IMR-90 (cell line): ENCODE results near the gene COL1A1. TPM values are rescaled to one million over a fixed set of nuclear protein-coding genes. Genes with fewer than 3 reads are reported as not detected.

Experiments used
- ATAC-seq: fragments of 200-7000 bp; cut with Tn5 transposase; 2 replicates; pipeline ENCODE4 v1.9.1; 2020; ENCODE audit warnings: low read depth, mild to moderate bottlenecking, moderate library complexity
- BruUV-seq: library from RNA; stranded (reverse); fragments of 400-500 nt; replicated peaks from 2 replicates; lab custom pipeline; 2021; lab: Mats Ljungman, UMichigan
- CTCF ChIA-PET: fragments of 300-600 bp; formaldehyde crosslinking; extraction: SDS; loops from one replicate; lab custom pipeline; 2021; ENCODE audit warnings: antibody characterized with exemption; lab: Yijun Ruan, JAX
- POLR2A ChIA-PET: fragments of 300-600 bp; sonication (Branson Sonifier 250); formaldehyde crosslinking; loops from one replicate; lab custom pipeline; 2022; ENCODE audit warnings: antibody characterized with exemption; ENCODE audit not compliant: unreplicated experiment; lab: Charles Lee
- DNase-seq: peaks from one replicate; pipeline ENCODE4 v3.0.0; 2013
- H2AFZ ChIP-seq: replicated peaks from 2 replicates; pipeline ENCODE3; 2013; ENCODE audit warnings: low read length, mild to moderate bottlenecking; ENCODE audit not compliant: poor library complexity
- H2AK5ac ChIP-seq: 2 replicates; pipeline ENCODE4 v1.6.1; 2013; ENCODE audit warnings: low read depth, low read length, inconsistent platforms
- H2AK9ac ChIP-seq: replicated peaks from 2 replicates; pipeline ENCODE3; 2013; ENCODE audit warnings: mild to moderate bottlenecking, low read depth, low read length, moderate library complexity; ENCODE audit not compliant: poor library complexity
- H2BK120ac ChIP-seq: 2 replicates; pipeline ENCODE4 v1.6.1; 2013; ENCODE audit warnings: low read depth, low read length, inconsistent platforms
- H2BK15ac ChIP-seq: 3 replicates; pipeline ENCODE4 v1.6.1; 2013; ENCODE audit warnings: low read depth, low read length, inconsistent platforms
- H2BK20ac ChIP-seq: 2 replicates; pipeline ENCODE4 v1.6.1; 2013; ENCODE audit warnings: low read depth, mild to moderate bottlenecking, inconsistent platforms, low read length, moderate library complexity
- H2BK5ac ChIP-seq: 2 replicates; pipeline ENCODE4 v1.6.1; 2013; ENCODE audit warnings: mild to moderate bottlenecking, low read depth, low read length, inconsistent platforms; ENCODE audit not compliant: poor library complexity, severe bottlenecking
- H3K14ac ChIP-seq: replicated peaks from 2 replicates; pipeline ENCODE4 v1.6.1; 2013; ENCODE audit warnings: low read depth, low read length, inconsistent platforms
- H3K18ac ChIP-seq: 2 replicates; pipeline ENCODE4 v1.6.1; 2013; ENCODE audit warnings: low read depth, low read length, control low read depth
- H3K23ac ChIP-seq: 2 replicates; pipeline ENCODE4 v1.6.1; 2013; ENCODE audit warnings: low read depth, low read length, inconsistent platforms
- H3K27ac ChIP-seq: 2 replicates; pipeline ENCODE4 v1.5.1; 2013; ENCODE audit warnings: mild to moderate bottlenecking, control low read depth, low read length; ENCODE audit not compliant: insufficient read depth
- H3K27me3 ChIP-seq: 2 replicates; pipeline ENCODE4 v1.6.1; 2013; ENCODE audit warnings: low read length; ENCODE audit not compliant: control insufficient read depth, insufficient read depth
- H3K36me3 ChIP-seq: 2 replicates; pipeline ENCODE4 v1.6.1; 2013; ENCODE audit warnings: low read length, mixed read lengths; ENCODE audit not compliant: control insufficient read depth, insufficient read depth
- H3K4ac ChIP-seq: 2 replicates; pipeline ENCODE4 v1.6.1; 2013; ENCODE audit warnings: low read depth, low read length, inconsistent platforms
- H3K4me1 ChIP-seq: 2 replicates; pipeline ENCODE4 v1.6.1; 2013; ENCODE audit warnings: low read length, mixed read lengths; ENCODE audit not compliant: control insufficient read depth, insufficient read depth
- H3K4me2 ChIP-seq: 2 replicates; pipeline ENCODE4 v1.6.1; 2013; ENCODE audit warnings: low read depth, mild to moderate bottlenecking, control low read depth, low read length, moderate library complexity
- H3K4me3 ChIP-seq: 2 replicates; pipeline ENCODE4 v1.5.1; 2013; ENCODE audit warnings: low read depth, mild to moderate bottlenecking, control low read depth, low read length, moderate library complexity; ENCODE audit not compliant: insufficient read depth
- H3K56ac ChIP-seq: 2 replicates; pipeline ENCODE4 v1.6.1; 2013; ENCODE audit warnings: low read length, inconsistent platforms; ENCODE audit not compliant: insufficient read depth; ENCODE audit errors: extremely low read depth
- H3K79me1 ChIP-seq, 2 experiments: 2 replicates each; pipeline ENCODE4 v1.6.1; 2013; ENCODE audit warnings: low read length in 2 of 2, inconsistent platforms in 1 of 2, low read depth in 1 of 2
- H3K9ac ChIP-seq: 2 replicates; pipeline ENCODE4 v1.6.1; 2013; ENCODE audit warnings: low read depth, low read length, control low read depth
- H3K9me1 ChIP-seq: 2 replicates; pipeline ENCODE4 v1.6.1; 2013; ENCODE audit warnings: low read length, inconsistent platforms; ENCODE audit not compliant: insufficient read depth
- H3K9me3 ChIP-seq: 2 replicates; pipeline ENCODE4 v1.6.1; 2013; ENCODE audit warnings: low read length; ENCODE audit not compliant: control insufficient read depth, insufficient read depth
- H4K20me1 ChIP-seq: 2 replicates; pipeline ENCODE4 v1.6.1; 2013; ENCODE audit warnings: low read length, inconsistent platforms; ENCODE audit not compliant: insufficient read depth
- H4K5ac ChIP-seq: 2 replicates; pipeline ENCODE4 v1.6.1; 2013; ENCODE audit warnings: mild to moderate bottlenecking, low read depth, low read length, control low read depth
- H4K8ac ChIP-seq, 2 experiments: 2 replicates each; pipeline ENCODE4 v1.6.1; 2013; ENCODE audit warnings: low read depth in 2 of 2, low read length in 2 of 2, control low read depth in 1 of 2, inconsistent platforms in 1 of 2
- H4K91ac ChIP-seq: 2 replicates; pipeline ENCODE4 v1.6.1; 2013; ENCODE audit warnings: low read depth, low read length, inconsistent platforms; ENCODE audit not compliant: insufficient read depth
- MAZ ChIP-seq: IDR thresholded peaks from 2 replicates; pipeline ENCODE4 v1.6.1; 2012; ENCODE audit warnings: low read depth, mild to moderate bottlenecking, low read length, improper control_type of control experiment, moderate library complexity, borderline replicate concordance
- MXI1 ChIP-seq: IDR thresholded peaks from 2 replicates; pipeline ENCODE4 v1.6.1; 2012; ENCODE audit warnings: low read depth, mild to moderate bottlenecking, low read length, moderate library complexity, borderline replicate concordance
- NFE2L2 ChIP-seq: fragments of 150-350 bp; IDR thresholded peaks from 2 replicates; pipeline ENCODE4 v1.6.1; 2016; ENCODE audit warnings: low read depth, mild to moderate bottlenecking, low read length
- WGBS, 2 experiments: methylation state at CpG; one replicate each; pipeline versions ENCODE4 v1.1.5 to v1.1.7; 2013; ENCODE audit warnings: missing lambda C conversion rate in 2 of 2; ENCODE audit not compliant: insufficient read length in 1 of 2; ENCODE audit errors: extremely low coverage in 2 of 2; 5-methylcytosine and 5-hydroxymethylcytosine counted together
- dilution Hi-C: fragments of 300-500 bp; cut with HindIII; formaldehyde crosslinking; loops from one replicate; pipeline ENCODE4 v1.14.3; 2018; ENCODE audit warnings: low sequenced_read_pairs; ENCODE audit not compliant: unreplicated experiment
- in situ Hi-C: fragments of 300-500 bp; cut with MboI; formaldehyde crosslinking; loops from 3 replicates; pipeline ENCODE4 v1.14.3; 2019; ENCODE audit warnings: low sequenced_read_pairs, inconsistent platforms, mixed read lengths
- intact Hi-C: fragments of 100-400 bp; cut with micrococcal nuclease; formaldehyde crosslinking; loops from 2 replicates; pipeline ENCODE4 v1.10.0; 2022
- polyA plus RNA-seq, 3 experiments: library from polyadenylated mRNA; depleted of rRNA; stranded (reverse); fragments of >200 nt; gene quantifications; 2 replicates each; pipeline ENCODE4 v1.2.3, GENCODE V29; 2012; ENCODE audit warnings: low replicate concordance in 1 of 3
- total RNA-seq: library from RNA; depleted of rRNA; stranded (reverse); fragments of >200 nt; gene quantifications from 2 replicates; pipeline ENCODE4 v1.2.3, GENCODE V29; 2012

COL1A1 gene
- total and polyA plus RNA-seq, 2 of the 4 experiments (the other 2 are of a cell fraction): 2,180 to 4,350 TPM

DNA sequence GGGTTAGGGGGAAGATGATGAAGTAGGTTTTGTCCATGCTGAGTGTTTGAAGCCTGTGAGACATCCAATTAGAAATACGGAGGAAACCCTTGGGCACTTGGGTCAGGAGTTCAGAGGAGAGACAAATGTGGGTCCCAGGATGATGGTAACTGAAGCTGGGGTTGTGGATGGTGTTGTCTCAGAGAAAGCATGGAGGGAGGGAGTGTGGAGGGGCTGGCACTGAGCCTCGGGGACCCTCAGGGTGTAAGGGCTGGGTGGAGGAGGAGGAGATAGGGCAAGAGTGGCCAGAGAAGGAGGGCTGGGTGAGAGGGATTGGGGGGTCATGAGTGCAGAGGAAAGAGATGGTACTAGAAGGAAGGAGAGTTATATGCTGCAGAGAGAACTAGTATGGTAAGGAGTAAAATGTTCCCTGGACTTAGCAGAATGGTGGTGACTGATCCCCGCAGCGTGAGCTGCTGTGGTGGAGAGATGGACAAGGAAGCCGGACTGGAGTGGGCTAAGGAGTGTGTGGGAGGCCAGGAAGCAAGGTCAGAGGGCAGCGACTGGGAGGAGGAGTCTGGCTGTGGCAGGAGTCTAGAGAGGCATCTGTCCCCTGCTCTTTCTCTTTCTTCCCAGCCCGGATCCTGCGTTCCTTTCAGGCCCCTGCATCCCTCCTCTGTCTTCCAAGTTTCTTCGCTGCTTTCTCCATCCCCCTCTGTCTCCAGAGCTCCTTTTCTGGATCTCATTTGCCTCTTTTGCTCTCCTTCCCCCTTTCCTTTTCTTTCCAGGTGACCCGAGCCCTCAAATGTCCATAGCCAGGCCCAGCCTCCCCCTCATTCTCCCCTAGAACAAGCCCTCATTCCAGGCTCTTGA is 3.9 kb upstream of the COL1A1 start:
- Histone ChIP-seq H3K4me2 (peak overlapping the region; percentile 49), H4K8ac (peak overlapping the region; percentile 55 to 96), H2AK5ac (peak overlapping the region; percentile 96), H2BK5ac (peak overlapping the region; percentile 97), H2BK120ac (peak overlapping the region; percentile 99), H4K91ac (peak overlapping the region; percentile 100), H2BK15ac (peak overlapping the region; percentile 98), H3K36me3 (peaks cover 2% of the 10 kb centered on the region; the same call in 1 of the 2 replicates), H2BK20ac (peak overlapping the region; percentile 98), H2AFZ (peak overlapping the region; percentile 6), H3K14ac (peak overlapping the region; percentile 94), H3K9ac (peak overlapping the region; percentile 71), H3K4me1 (peaks cover 60% of the 10 kb centered on the region), H2AK9ac (peak overlapping the region; percentile 92), H3K4me3 (no peak overlapping the region), H3K56ac (peak overlapping the region; percentile 94), H3K4ac (peak overlapping the region; percentile 99), H3K9me1 (peaks cover 26% of the 10 kb centered on the region), H3K79me1 (peaks cover 14 to 72% of the 10 kb centered on the region in 2 experiments; a peak in 3 of 4 replicates), H3K27ac (peak overlapping the region; percentile 96), H3K27me3 (no peaks in the 10 kb centered on the region), H3K23ac (peak overlapping the region; percentile 97), H3K18ac (peak overlapping the region; percentile 82), H4K5ac (peak overlapping the region; percentile 66), H4K20me1 (peaks cover 11% of the 10 kb centered on the region), H3K9me3 (no peaks in the 10 kb centered on the region)
- DNase-seq: peak; percentile 60
- no peak for ATAC-seq
- ChIA-PET CTCF (interaction anchor here (1.0 kb wide), 1 partner anchor 65 kb away, joined by 3 read pairs; no protein-coding TSS in a partner anchor), POLR2A (interaction anchor here (0.7 to 8.6 kb wide), 4 partner anchors 9 to 84 kb away, joined by 3 to 149 read pairs (median 4); no protein-coding TSS in a partner anchor)
- no TSS peak for BruUV-seq
- intact Hi-C loops: no loop called here
- dilution Hi-C loops: no loop called here
- TF ChIP-seq MXI1 (no peak), NFE2L2 (no peak), MAZ (peak; percentile 11; the same call in 1 of the 2 replicates)
- WGBS, 2 experiments: 25% methylated on average over 8 of the region's 10 CpGs; no CpG with 5 or more reads in 1 of the 2 experiments
- in situ Hi-C loops: no loop called here
